HG02970 (cell line): ENCODE measurements around the gene CDC42EP3.

Experiments used
- ATAC-seq: cut with Tn5 transposase; IDR thresholded peaks from one replicate; pipeline ENCODE4 v1.9.1; 2021; ENCODE audit warnings: mild to moderate bottlenecking, moderate library complexity, moderate number of reproducible peaks; ENCODE audit not compliant: unreplicated experiment, low FRiP score

The CDC42EP3 gene

DNA sequence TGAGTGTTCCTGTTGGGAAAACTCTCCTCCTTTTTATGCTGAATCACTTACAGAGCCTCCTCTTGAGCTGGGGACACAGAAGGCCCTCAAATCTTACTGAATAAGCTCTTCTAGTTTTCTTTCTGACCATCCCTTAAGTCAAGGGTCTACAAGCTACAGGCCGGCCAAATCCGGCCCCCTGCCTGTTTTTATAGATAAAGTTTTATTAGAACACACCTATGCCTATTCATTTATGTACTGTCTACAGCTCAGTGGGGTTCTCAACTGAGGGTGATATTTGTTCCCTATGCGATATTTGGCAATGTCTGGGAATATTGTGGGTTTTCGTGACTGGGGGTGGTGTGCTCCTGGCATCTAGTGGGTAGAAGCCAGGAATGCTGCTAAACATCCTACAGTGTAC, 14.0 kb downstream of the CDC42EP3 start:
- ATAC-seq = no peak

DNA sequence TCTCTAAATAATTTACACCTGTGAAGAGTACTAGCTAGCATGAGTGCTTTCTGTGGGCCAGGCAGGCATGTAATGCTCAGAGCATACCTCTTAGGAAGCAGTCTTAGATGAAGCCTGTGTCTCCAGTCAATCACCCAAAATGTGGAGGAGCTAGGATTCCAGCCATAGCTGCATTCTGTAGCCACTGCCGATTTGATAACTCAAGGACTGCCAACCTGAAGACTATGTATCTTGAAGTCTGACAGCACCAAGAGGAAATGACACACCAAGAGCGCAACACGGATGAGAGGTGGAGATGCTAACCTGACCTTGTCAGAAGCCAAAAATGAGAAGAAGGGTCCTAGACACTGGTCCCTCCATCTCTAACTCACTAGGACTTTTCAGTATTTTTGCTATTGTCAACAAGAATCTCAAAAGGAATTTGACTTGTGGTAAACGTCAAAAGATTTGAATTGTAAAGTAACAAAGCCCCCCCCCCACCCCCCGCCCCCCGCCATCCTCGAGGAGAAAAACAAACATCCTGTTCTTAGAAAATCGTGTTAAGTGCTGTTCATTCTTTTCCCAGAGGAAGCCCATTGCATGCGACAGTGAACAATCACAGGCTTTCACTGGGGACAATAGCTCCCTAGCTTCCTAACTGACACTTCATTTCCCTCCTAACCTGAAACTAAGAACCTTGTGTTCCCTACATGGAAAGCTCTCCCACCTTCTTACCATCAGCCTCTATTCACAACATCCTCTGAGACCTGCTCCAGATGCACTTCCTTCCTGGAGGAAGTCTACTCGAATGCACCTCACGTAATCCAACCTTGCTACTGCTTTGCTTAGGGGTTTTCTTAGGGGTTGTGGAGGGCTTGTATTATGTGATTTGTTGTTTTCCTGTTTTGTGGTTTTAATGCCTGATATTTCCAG, 14.7 kb downstream of the CDC42EP3 start:
- ATAC-seq = no peak

DNA sequence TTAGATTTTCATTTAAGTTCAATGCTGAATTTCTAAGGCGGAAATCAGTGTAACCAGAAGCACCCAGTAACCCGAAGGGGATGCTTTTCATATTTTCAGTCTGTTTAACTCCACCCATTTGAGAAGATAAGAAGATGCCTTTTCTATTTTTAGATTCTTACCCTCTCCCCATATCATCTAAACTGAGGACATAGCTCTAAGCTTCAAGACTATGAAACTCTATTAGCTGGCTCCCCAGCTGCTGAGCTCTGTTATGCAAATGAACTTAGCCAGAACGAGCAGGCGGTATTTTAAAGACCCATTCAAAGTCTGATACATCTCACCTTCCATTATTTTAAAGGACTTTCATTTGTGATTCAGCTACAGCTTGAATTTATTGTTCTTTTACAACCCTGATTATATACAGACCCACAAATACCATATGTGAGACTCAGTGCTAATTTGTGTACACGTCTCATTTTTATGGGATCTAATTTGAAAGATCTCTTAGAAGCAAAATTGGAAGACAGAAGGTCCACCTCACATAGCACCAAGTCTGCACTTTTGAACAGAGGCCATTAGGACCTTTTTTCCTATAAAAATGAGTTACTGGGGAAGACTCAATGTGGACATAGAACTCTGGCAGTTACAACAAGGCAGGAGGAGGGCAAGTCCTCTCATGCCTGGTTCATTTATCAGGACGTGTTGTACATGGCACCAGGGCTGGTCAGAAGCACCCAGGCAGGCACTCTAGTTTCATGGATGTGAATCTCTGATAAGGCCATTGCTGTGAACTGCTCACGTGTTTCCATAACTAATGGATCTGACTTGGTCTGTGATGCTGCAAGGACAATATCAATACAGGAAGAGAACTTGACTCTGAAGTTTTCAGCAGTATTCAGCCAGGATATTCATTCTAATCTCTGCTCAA, 16.3 kb downstream of the CDC42EP3 start:
- ATAC-seq = peak; percentile 69

DNA sequence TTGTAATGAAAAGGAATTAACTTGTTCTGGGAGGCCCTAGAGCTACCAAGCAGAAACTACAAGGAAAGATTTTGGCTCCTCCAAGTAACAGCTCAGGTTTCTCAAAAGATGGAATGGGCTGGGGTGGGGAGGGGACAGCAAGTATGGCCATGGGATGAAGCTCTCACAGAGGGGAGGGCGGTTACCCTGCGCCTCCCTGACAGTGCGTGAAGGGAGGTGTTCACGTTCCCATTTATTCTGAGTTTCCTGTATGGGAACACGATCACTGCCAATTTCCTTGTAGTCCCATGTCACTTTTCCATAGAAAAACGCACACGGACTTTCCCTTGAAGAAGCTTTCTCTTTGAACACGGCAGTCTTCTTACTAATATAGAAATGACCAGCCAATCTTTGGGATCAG, 17.0 kb downstream of the CDC42EP3 start:
- ATAC-seq = no peak

DNA sequence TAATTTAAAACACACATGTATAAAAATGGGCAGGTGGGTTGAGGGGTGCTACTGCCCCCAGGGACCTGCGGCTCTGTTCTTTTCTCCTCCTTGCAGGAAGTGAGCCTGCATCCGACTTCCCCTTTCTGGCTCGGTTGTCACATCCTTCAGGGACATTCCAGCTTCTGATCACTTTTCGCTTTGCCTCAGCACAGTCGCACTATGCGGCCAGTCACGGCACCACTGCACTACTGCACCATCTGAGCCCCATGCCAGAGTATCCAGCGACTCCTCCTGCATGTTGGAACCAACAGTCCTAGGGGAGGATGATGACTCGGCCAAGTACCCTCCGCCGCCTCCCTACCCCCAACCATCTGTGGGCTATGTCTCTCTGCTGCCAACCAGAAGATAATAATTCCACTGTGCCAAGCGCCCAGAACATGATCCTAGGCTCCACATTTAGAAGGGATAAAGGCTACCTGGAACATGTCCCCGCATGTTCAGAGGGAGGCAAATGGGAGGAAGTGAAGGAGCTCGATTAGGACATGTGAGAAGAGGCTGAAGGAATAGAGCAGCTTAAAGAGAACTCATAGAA, 17.6 kb downstream of the CDC42EP3 start:
- no peak for ATAC-seq

DNA sequence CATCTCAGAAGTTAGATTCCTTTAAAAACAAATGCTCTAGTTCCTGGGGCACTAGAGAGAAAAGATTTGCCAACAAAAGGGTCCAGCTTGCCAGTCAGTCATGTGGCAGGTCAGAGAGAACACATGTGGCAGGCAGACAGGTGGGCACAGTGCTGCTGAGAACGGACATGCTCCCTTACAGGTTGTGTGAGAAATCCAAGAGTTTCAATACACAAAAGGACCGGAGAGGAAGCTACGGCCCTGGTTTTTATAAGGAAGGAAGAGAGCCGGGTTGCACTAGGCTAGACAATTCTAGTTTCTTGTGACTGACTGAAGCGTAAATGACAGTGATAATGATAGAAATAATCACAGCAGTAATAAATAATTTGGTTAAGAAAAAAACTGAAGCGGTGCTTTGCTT, 18.3 kb downstream of the CDC42EP3 start:
- ATAC-seq = no peak

DNA sequence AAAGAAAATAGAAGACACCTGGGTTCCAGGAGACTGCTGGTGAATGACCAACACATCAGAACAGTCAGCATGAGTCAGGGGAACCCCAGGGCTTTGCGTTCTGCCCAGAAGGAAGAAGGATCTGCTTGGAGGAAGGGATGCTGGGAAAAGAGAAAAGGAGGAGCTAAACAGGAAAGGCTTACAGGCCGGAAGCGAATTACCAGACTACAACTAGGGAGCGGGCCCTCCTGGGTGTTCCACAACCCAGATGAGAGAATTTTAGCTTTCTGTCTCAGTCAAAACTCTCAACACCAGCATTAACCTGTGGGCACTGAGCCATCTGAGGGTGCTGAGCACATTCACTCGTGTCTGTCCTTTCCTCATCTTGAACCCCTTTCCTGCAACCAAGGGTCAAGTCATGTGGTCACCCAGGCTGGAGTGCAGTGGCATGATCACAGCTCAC, 19.2 kb downstream of the CDC42EP3 start:
- no peak for ATAC-seq

DNA sequence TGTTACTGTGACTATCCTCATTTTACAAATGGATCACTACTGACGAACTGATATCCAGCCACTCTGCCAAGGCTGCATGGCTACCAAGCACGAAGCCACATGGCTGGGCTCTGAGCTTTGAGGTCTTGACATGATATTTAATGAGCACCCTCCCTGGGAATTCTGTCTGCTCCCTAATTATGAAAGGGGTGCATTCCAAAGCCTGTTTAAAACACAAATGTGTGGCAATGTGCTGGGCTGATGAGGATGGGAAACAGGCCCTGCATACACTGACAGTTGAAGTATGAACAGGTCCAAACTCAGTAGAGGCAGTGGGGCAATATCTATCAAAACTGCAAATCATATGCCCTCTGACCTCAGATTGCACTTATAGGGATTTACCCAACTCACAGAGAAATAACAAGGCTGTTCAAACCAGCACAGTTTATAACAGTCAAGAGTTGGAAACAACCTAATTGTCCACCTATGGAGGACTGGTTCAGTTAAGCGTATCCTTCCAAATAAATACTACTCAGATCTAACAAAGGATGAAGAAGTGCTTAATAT, 20.8 kb downstream of the CDC42EP3 start:
- no peak for ATAC-seq

DNA sequence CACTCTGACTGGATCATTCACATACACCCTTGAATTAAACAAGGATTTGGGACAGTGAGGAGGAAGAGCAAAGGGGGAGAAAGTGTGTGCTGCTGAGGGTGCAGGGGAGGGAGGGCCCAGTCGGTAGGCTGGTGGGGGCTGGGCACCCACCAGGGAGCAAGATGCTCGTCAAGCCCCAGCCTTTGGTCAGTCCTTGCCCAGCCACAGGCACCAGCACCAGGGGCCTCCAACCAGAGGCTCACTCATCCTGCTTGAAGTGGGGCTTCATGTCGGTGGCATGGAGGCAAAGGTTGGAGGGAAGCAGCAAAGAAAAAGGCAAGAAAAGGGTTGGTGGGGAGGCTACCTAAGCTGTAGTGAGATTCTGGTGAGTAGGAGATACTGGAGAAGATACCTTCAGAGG, 21.9 kb downstream of the CDC42EP3 start:
- ATAC-seq = no peak

DNA sequence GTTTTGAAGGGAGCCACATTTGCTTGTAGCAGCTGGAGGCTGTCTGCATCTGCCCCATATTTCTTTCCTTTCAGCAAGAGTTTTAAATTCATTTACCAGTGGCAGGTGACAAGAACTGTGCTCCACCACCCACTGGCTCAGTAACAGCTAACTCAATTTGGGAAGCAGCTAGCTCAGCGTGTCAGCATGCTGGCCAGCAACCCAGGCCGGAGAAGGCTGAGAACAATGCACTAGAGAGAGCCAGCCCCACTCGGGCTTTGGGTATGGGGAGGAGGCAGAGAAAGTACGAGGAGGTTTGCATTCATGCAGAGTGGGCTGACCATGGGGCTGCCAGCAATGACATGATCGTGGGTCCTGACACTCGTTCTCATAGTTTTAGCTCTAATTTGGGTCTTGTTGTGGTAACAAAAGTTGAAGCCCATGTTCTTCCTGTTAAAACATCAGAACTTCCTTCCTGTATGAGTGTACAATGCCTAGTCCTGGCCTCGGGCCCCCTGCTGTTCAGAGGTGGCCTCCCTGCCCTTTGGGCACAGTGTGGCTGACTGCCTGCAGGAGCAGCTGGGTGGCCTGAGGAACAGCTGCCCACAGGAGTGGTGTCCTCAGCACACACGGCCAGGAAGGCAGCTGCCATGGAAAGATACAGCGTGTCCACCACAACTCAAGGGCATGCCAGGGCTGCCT, 23.0 kb downstream of the CDC42EP3 start:
- ATAC-seq = no peak

DNA sequence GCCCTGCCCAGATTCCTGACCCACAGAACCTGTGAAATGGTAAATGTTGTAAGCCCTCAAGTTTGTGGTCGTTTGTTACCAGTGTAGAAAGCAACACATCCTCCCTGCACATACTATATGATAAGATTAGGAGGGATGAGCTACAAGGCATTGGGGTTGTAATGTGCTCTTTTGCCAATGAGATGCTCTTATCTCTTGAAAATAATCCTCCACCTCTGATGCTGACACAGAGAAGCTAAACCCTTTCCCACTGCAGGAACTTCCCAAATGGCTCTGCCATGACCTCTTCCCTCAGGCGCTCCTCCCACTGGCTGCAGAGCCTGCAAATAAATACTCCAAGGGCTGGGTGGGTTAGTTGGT, 23.5 kb downstream of the CDC42EP3 start:
- no peak for ATAC-seq

DNA sequence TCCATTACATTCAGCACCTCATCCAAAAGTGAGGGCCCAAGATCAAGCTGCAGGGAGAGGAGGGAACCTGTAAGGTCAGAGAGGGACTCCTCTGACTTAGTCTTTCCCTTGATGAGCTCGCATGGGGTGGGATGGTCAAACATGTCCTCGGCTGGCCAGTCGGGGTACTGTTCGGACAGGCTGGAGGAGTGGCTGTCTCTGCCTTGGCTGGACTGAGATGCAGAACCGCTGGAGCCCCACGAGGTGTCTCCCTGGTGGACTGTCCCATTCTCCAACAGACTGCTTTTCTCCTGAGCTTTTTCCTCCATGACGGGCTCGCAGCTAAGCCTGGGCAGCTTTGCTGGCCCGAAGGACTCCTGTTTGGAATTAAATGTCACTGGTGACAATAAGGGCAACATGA, 25.6 kb downstream of the CDC42EP3 start:
- no peak for ATAC-seq

DNA sequence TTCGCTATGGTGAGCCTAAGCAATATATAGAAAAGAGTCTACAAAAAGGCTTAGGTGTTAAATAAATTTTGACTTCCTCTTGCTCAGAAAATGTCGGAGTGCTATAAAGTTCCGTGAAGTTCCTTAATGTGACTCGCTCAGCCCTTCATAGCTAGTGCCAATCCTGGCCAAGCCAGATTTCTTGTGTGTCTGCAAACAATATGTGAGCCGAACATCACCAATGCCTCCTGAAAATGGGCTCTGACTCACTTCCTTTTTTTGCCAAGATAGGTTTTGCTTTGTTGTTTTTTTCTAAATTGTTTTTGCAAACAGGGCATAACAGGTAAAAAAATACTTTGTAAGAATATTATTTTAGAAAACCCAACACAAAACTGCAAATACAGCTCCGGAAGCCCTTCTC, 26.1 kb downstream of the CDC42EP3 start:
- no peak for ATAC-seq

DNA sequence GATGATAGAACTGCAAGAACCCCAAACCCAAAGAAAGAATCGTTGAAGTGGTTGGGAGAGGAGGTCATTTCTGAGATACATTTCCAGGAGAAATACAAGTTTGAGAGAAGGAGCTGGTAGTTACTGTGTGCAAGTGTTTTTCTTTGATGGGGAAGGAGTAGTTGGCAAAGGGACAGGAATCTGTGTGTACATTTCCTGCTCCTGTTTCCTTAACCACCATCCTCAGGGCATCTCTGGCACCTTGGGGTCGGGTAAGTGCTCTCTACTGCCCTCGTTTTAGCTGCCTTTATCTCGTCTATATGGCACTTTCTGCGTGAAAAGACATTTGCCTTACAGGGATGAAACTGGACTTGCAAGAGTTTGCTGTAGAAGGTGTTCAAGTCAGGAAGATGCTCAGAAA, 27.3 kb downstream of the CDC42EP3 start:
- no peak for ATAC-seq

DNA sequence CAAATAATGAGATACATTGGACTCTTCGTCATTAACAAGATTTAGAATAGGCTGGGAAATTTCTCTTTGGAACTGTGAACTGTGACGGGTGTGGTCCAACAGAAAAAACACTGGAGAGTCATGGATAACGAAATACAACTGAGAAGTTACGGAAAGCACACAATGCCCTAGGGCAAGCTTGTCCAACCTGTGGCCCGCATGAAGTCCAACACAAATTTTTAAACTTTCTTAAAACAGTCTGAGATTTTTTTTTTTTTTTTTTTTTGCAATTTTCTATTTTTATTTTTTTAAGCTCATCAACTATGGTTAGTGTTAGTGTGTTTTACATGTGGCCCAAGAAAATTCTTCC, 27.7 kb downstream of the CDC42EP3 start:
- ATAC-seq = no peak

DNA sequence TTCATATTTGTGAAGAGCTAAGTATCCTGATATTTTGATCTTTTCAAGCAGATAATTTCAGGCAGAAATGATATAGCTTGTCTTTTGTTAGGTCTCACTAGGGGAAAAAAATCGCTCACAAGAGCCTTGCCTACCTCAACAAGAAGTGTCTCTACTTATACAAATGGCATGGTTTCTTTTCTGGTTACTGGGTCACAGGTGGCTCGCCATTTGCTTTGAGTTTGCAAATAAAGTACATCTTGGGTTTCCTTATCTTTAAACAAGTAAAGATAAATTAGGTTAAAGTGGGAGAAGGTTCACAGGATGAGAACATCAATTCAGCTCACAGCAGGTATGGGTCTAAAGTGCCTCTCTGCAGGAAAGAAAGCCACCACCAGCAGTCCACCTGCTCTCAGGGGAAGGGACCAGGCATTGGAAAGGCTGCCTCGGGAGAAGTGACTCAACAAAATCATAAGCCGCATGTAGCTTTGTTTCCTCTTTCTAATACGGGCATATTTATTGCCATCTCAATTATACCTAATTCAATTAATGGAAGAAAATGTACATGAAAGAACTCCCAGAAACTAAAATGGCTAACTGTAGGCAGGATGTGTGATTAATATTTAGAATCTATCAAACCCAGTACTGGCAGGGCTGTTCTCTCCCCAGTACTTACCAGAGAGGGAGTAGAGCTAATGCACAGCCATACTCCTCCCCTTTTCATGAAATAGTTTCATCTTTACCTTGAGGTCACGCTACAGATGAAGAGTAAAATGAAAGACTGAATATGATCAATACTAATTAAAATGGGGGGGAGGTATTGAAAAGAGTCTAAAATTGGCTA, 28.3 kb downstream of the CDC42EP3 start:
- ATAC-seq = no peak

DNA sequence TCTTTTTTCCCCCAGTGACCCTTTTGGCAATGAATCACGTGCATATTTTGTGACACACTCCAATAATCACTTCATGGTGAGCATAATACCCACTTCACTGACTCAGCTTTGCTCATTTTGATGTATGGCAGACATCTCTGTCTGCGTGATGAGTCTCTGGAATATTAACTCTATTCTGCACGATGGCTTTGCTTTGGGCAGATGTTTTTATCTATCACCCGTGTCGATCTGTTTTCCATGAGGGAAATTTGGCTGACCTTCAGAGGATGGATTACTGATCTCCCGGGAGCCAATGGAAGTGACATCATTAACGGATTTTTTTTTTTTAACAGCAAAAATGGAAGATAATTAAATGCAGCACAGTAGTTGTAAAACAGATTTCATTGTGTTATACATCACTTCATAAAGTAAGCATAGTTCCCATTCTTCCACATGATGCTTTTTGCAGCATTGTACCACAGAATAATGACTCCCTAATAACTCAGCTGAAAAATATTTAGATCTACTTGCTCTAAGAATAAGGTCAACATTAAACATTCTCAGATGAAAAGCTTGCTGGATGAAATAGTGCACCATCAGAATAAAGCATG, 29.8 kb downstream of the CDC42EP3 start:
- no peak for ATAC-seq

DNA sequence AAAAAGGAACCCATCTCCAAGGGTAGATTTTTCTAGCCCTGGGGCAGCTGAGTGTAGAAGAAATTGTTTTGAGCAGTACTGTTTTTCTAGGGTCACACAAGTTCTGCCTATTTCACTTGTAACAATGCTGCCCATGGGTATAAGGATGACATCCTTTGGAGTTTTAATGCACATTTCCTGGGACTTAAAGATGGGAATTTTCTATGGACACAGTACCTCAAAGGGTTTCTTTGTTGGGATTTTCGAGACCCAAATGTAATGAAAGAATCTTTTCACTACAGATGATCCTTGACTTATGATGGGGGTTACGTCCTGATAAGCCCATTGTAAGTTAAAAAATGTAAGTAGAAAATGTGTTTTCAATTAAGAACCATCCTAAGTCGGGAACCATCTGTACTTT, 31.8 kb downstream of the CDC42EP3 start:
- ATAC-seq = no peak

DNA sequence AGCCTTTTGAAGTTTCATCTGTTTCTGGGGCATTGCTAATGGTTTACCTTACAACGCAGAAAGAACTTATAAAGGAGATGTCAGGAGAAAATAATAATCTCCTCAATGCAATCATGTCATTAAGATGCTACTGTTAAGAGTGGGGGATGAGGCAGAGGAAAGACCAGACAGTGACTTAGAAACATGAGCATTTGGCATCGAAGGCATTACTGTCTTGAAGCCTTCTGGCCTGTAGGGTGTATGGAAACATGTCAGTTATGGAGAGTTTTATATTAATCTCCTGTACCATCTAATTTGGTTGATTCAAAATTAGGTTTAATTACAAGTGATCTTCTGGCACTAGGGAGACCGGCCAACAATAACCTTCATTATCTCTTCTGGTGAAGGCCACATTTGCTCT, 32.5 kb downstream of the CDC42EP3 start:
- no peak for ATAC-seq
